AG08396 (cell line): ENCODE data around the gene FEM1B.

Experiments used
- DNase-seq: peaks from one replicate; pipeline ENCODE4 v3.0.0; 2012; ENCODE audit warnings: low spot score, mixed read lengths

The FEM1B gene

GRCh38 chr15:68309024-68309423 lies 31.5 kb downstream of the FEM1B start:
- DNase-seq = no peak

- DNase-seq = no peak
Observed at GRCh38 chr15:68310178-68310803, 32.7 kb downstream of the FEM1B start.

- no peak for DNase-seq
Observed at GRCh38 chr15:68310804-68311463, 33.4 kb downstream of the FEM1B start.

GRCh38 chr15:68311464-68311835 lies 33.9 kb downstream of the FEM1B start:
- DNase-seq = no peak

GRCh38 chr15:68311859-68312557 lies 34.5 kb downstream of the FEM1B start:
- no peak for DNase-seq

- DNase-seq = no peak
Observed at GRCh38 chr15:68312701-68313204, 35.2 kb downstream of the FEM1B start.

GRCh38 chr15:68313501-68314410 lies 36.2 kb downstream of the FEM1B start:
- no peak for DNase-seq

GRCh38 chr15:68314563-68314962 lies 37.0 kb downstream of the FEM1B start:
- no peak for DNase-seq

- no peak for DNase-seq
Observed at GRCh38 chr15:68315035-68315434, 37.5 kb downstream of the FEM1B start.

- no peak for DNase-seq
Observed at GRCh38 chr15:68315495-68316031, 38.0 kb downstream of the FEM1B start.

GRCh38 chr15:68316061-68316804 lies 38.7 kb downstream of the FEM1B start:
- no peak for DNase-seq

- DNase-seq = no peak
Observed at GRCh38 chr15:68317281-68318007, 39.9 kb downstream of the FEM1B start.

GRCh38 chr15:68318008-68318835 lies 40.7 kb downstream of the FEM1B start:
- no peak for DNase-seq

- DNase-seq = no peak
Observed at GRCh38 chr15:68318931-68319909, 41.7 kb downstream of the FEM1B start.

GRCh38 chr15:68319997-68320396 lies 42.5 kb downstream of the FEM1B start:
- no peak for DNase-seq

- no peak for DNase-seq
Observed at GRCh38 chr15:68321229-68321628, 43.7 kb downstream of the FEM1B start.

GRCh38 chr15:68322796-68323195 lies 45.3 kb downstream of the FEM1B start:
- DNase-seq = no peak

GRCh38 chr15:68325726-68326125 lies 48.2 kb downstream of the FEM1B start:
- DNase-seq = no peak
